ENCODE results near the gene PTPRE.
"Not testable (repeated sequence)": the region's sequence is repeated elsewhere in the genome, so short reads cannot be mapped to it uniquely, and the experiment has no call there.

The PTPRE gene

GRCh38 chr10:127986531-127987466 is 79.9 kb downstream of the PTPRE start:
- no peak overlapping the region for H3K27ac ChIP-seq
- H3K9me3 ChIP-seq (ENCODE audit: low read depth, low read length) = no peaks in the 10 kb centered on the region
- no peak overlapping the region for H3K4me3 ChIP-seq
- DNase-seq (ENCODE audit: low read depth, low spot score) = no peak
- no peak overlapping the region for H3K9ac ChIP-seq (ENCODE audit: insufficient read length)
- H3K36me3 ChIP-seq (ENCODE audit: insufficient read depth, low read length) = no peaks in the 10 kb centered on the region
- no peak for TF ChIP-seq POLR2AphosphoS5 (IDR thresholded peaks at IDR 0.05; ENCODE audit: borderline replicate concordance, low read depth, low read length)
- no peak for TF ChIP-seq FOXP2 (optimal IDR thresholded peaks at IDR 0.05; ENCODE audit: control extremely low read depth, extremely low read length, insufficient read depth)
- TF ChIP-seq EZH2 (IDR thresholded peaks at IDR 0.05) = no peak

GRCh38 chr10:127987467-127988380 is 80.8 kb downstream of the PTPRE start:
- TF ChIP-seq FOXP2 (optimal IDR thresholded peaks at IDR 0.05; ENCODE audit: control extremely low read depth, extremely low read length, insufficient read depth) = no peak
- no peak for TF ChIP-seq POLR2AphosphoS5 (IDR thresholded peaks at IDR 0.05; ENCODE audit: borderline replicate concordance, low read depth, low read length)
- TF ChIP-seq EZH2 (IDR thresholded peaks at IDR 0.05) = no peak
- Histone ChIP-seq H3K9me3 (ENCODE audit: low read depth, low read length) (no peaks in the 10 kb centered on the region), H3K27ac (no peak overlapping the region), H3K9ac (ENCODE audit: insufficient read length) (no peak overlapping the region), H3K36me3 (ENCODE audit: insufficient read depth, low read length) (no peaks in the 10 kb centered on the region), H3K4me3 (no peak overlapping the region)
- no peak for DNase-seq (ENCODE audit: low read depth, low spot score)

- Histone ChIP-seq H3K9ac (ENCODE audit: insufficient read length) (no peak overlapping the region), H3K36me3 (ENCODE audit: insufficient read depth, low read length) (no peaks in the 10 kb centered on the region), H3K9me3 (ENCODE audit: low read depth, low read length) (no peaks in the 10 kb centered on the region), H3K4me3 (no peak overlapping the region), H3K27ac (no peak overlapping the region)
- DNase-seq (ENCODE audit: low read depth, low spot score) = no peak
- TF ChIP-seq POLR2AphosphoS5 (IDR thresholded peaks at IDR 0.05; ENCODE audit: borderline replicate concordance, low read depth, low read length) (no peak), FOXP2 (optimal IDR thresholded peaks at IDR 0.05; ENCODE audit: control extremely low read depth, extremely low read length, insufficient read depth) (no peak), EZH2 (IDR thresholded peaks at IDR 0.05) (no peak)
Observed at GRCh38 chr10:127989481-127990012, 82.6 kb downstream of the PTPRE start.

GRCh38 chr10:127990132-127990788 is 83.4 kb downstream of the PTPRE start:
- not testable (repeated sequence) for H3K36me3 ChIP-seq (ENCODE audit: insufficient read depth, low read length); H3K4me3 ChIP-seq; DNase-seq (ENCODE audit: low read depth, low spot score); H3K9me3 ChIP-seq (ENCODE audit: low read depth, low read length); H3K27ac ChIP-seq; H3K9ac ChIP-seq (ENCODE audit: insufficient read length)

- H3K27ac ChIP-seq = no peak overlapping the region
- H3K9ac ChIP-seq (ENCODE audit: insufficient read length) = no peak overlapping the region
- TF ChIP-seq EZH2 (IDR thresholded peaks at IDR 0.05) (no peak), POLR2AphosphoS5 (IDR thresholded peaks at IDR 0.05; ENCODE audit: borderline replicate concordance, low read depth, low read length) (no peak), FOXP2 (optimal IDR thresholded peaks at IDR 0.05; ENCODE audit: control extremely low read depth, extremely low read length, insufficient read depth) (no peak)
- no peak overlapping the region for H3K4me3 ChIP-seq
- no peaks in the 10 kb centered on the region for H3K9me3 ChIP-seq (ENCODE audit: low read depth, low read length)
- DNase-seq (ENCODE audit: low read depth, low spot score) = no peak
- H3K36me3 ChIP-seq (ENCODE audit: insufficient read depth, low read length) = no peaks in the 10 kb centered on the region
Observed at GRCh38 chr10:127990846-127991542, 84.1 kb downstream of the PTPRE start.

GRCh38 chr10:127991543-127992255 is 84.8 kb downstream of the PTPRE start:
- no peaks in the 10 kb centered on the region for H3K36me3 ChIP-seq (ENCODE audit: insufficient read depth, low read length)
- no peak for DNase-seq (ENCODE audit: low read depth, low spot score)
- no peak overlapping the region for H3K4me3 ChIP-seq
- no peak for TF ChIP-seq EZH2 (IDR thresholded peaks at IDR 0.05)
- no peak overlapping the region for H3K9ac ChIP-seq (ENCODE audit: insufficient read length)
- H3K27ac ChIP-seq = no peak overlapping the region
- H3K9me3 ChIP-seq (ENCODE audit: low read depth, low read length) = no peaks in the 10 kb centered on the region

GRCh38 chr10:127992376-127992775 is 85.5 kb downstream of the PTPRE start:
- TF ChIP-seq EZH2 (IDR thresholded peaks at IDR 0.05) (no peak), POLR2AphosphoS5 (IDR thresholded peaks at IDR 0.05; ENCODE audit: borderline replicate concordance, low read depth, low read length) (no peak), FOXP2 (optimal IDR thresholded peaks at IDR 0.05; ENCODE audit: control extremely low read depth, extremely low read length, insufficient read depth) (no peak)
- DNase-seq (ENCODE audit: low read depth, low spot score) = no peak
- H3K9me3 ChIP-seq (ENCODE audit: low read depth, low read length) = no peaks in the 10 kb centered on the region
- no peak overlapping the region for H3K4me3 ChIP-seq
- no peak overlapping the region for H3K27ac ChIP-seq
- H3K9ac ChIP-seq (ENCODE audit: insufficient read length) = no peak overlapping the region
- H3K36me3 ChIP-seq (ENCODE audit: insufficient read depth, low read length) = no peaks in the 10 kb centered on the region
